CD14-positive monocyte (primary cell): ENCODE results near the gene ESCO1. TPM values are rescaled to one million over a fixed set of nuclear protein-coding genes. Genes with fewer than 3 reads are reported as not detected.

ENCODE experiments used
- DNase-seq, 3 donors: peaks; one replicate each; pipeline ENCODE4 v3.0.0-alpha.2; 2011 to 2022
- H2AFZ ChIP-seq: 2 replicates; pipeline ENCODE4 v1.6.0; 2012; ENCODE audit warnings: mild to moderate bottlenecking, low read depth, low read length, inconsistent platforms; ENCODE audit not compliant: insufficient read depth, poor library complexity, severe bottlenecking
- H3K27ac ChIP-seq, 2 donors: 1 replicate in 1 of 2; 2 replicates in 1 of 2; pipeline ENCODE4 v1.5.1; 2012 to 2013; ENCODE audit warnings: low read length in 2 of 2, control low read depth in 1 of 2, inconsistent platforms in 1 of 2, low read depth in 1 of 2, mild to moderate bottlenecking in 1 of 2
- H3K27me3 ChIP-seq, 2 donors: one replicate each; pipeline versions ENCODE4 v1.6.0 to v1.6.1; 2011 to 2013; ENCODE audit warnings: low read length in 2 of 2; ENCODE audit not compliant: control insufficient read depth in 2 of 2, insufficient read depth in 2 of 2
- H3K36me3 ChIP-seq, 2 donors: replicated peaks in 1 of 2; 1 replicate in 1 of 2; 2 replicates in 1 of 2; pipeline versions ENCODE4 v1.5.1 to v1.6.1; 2012 to 2013; ENCODE audit warnings: low read length in 2 of 2, control low read depth in 1 of 2, inconsistent platforms in 1 of 2, mild to moderate bottlenecking in 1 of 2; ENCODE audit not compliant: insufficient read depth in 2 of 2, control insufficient read depth in 1 of 2
- H3K4me1 ChIP-seq, 2 donors: 1 replicate in 1 of 2; 2 replicates in 1 of 2; pipeline versions ENCODE4 v1.5.1 to v1.6.1; 2012 to 2013; ENCODE audit warnings: low read length in 2 of 2, control low read depth in 1 of 2, inconsistent platforms in 1 of 2, mild to moderate bottlenecking in 1 of 2, moderate library complexity in 1 of 2; ENCODE audit not compliant: insufficient read depth in 2 of 2, control insufficient read depth in 1 of 2
- H3K4me2 ChIP-seq: replicated peaks from 2 replicates; pipeline ENCODE3; 2012; ENCODE audit warnings: low read length, moderate library complexity, mild to moderate bottlenecking; ENCODE audit not compliant: poor library complexity, severe bottlenecking; ENCODE audit errors: extremely low read depth
- H3K4me3 ChIP-seq, 3 experiments: fragments of 200-600 bp in 1 of 3; sonication (generic) in 1 of 3; replicated peaks in 1 of 3; 1 replicate in 2 of 3; 2 replicates in 1 of 3; pipeline ENCODE4 v1.5.1; 2011 to 2013; ENCODE audit warnings: low read length in 3 of 3, mild to moderate bottlenecking in 3 of 3, control low read depth in 2 of 3, low read depth in 2 of 3, inconsistent platforms in 1 of 3, moderate library complexity in 1 of 3
- H3K79me2 ChIP-seq: 2 replicates; pipeline ENCODE4 v1.6.0; 2012; ENCODE audit warnings: mild to moderate bottlenecking, control low read depth, inconsistent platforms, low read length, moderate library complexity; ENCODE audit not compliant: insufficient read depth
- H3K9ac ChIP-seq: 2 replicates; pipeline ENCODE4 v1.6.0; 2017; ENCODE audit warnings: low read length, mild to moderate bottlenecking; ENCODE audit not compliant: insufficient read depth, poor library complexity, severe bottlenecking
- H3K9me3 ChIP-seq, 2 donors: replicated peaks in 1 of 2; 1 replicate in 1 of 2; 2 replicates in 1 of 2; pipeline versions ENCODE4 v1.5.1 to v1.6.1; 2012 to 2013; ENCODE audit warnings: low read length in 2 of 2, control low read depth in 1 of 2; ENCODE audit not compliant: control insufficient read depth in 1 of 2, insufficient read depth in 1 of 2
- H4K20me1 ChIP-seq: 2 replicates; pipeline ENCODE4 v1.6.0; 2012; ENCODE audit warnings: mild to moderate bottlenecking, low read length, control low read depth, moderate library complexity; ENCODE audit not compliant: insufficient read depth
- H3K27ac Mint-ChIP-seq, 7 donors: one replicate each; pipeline ENCODE4 v1.8.0; 2020; ENCODE audit warnings: mild to moderate bottlenecking in 7 of 7, mixed read lengths in 7 of 7, moderate library complexity in 6 of 7, inconsistent platforms in 2 of 7
- H3K27me3 Mint-ChIP-seq, 3 donors: one replicate each; pipeline ENCODE4 v1.8.0; 2021 to 2022; ENCODE audit warnings: low read depth in 3 of 3, mild to moderate bottlenecking in 3 of 3, mixed read lengths in 3 of 3, moderate library complexity in 3 of 3, inconsistent platforms in 1 of 3
- H3K36me3 Mint-ChIP-seq, 2 donors: one replicate each; pipeline ENCODE4 v1.8.0; 2020; ENCODE audit warnings: mixed read lengths in 2 of 2, inconsistent platforms in 1 of 2, mild to moderate bottlenecking in 1 of 2
- H3K4me1 Mint-ChIP-seq: one replicate; pipeline ENCODE4 v1.8.0; 2020; ENCODE audit warnings: mild to moderate bottlenecking, mixed read lengths
- H3K4me3 Mint-ChIP-seq, 2 donors: one replicate each; pipeline ENCODE4 v1.8.0; 2020; ENCODE audit warnings: mild to moderate bottlenecking in 2 of 2, mixed read lengths in 2 of 2, moderate library complexity in 1 of 2
- H3K9me3 Mint-ChIP-seq, 7 donors: one replicate each; pipeline ENCODE4 v1.8.0; 2020 to 2022; ENCODE audit warnings: mixed read lengths in 7 of 7, mild to moderate bottlenecking in 6 of 7, moderate library complexity in 6 of 7, inconsistent platforms in 2 of 7
- WGBS: methylation state at CpG from one replicate; pipeline ENCODE4 v1.1.5; 2013; ENCODE audit warnings: missing lambda C conversion rate; ENCODE audit not compliant: insufficient coverage; 5-methylcytosine and 5-hydroxymethylcytosine counted together
- intact Hi-C, 2 donors: fragments of 100-400 bp; cut with micrococcal nuclease; formaldehyde crosslinking; loops; one replicate each; pipeline versions ENCODE4 v1.15.0 to v1.15.1; 2023
- polyA plus RNA-seq, 3 donors: library from polyadenylated mRNA; depleted of rRNA in 1 of 3; unstranded in 2 of 3; stranded (reverse) in 1 of 3; fragments of 300-500 nt in 2 of 3; fragments of >200 nt in 1 of 3; fragmentation: Illumina TruSeq in 2 of 3; gene quantifications; 1 replicate in 2 of 3; 2 replicates in 1 of 3; pipeline ENCODE4 v1.2.3, GENCODE V29; 2012 to 2021
- TF ChIP-seq, protein P1 (sequence below): fragments of 200-600 bp; IDR thresholded peaks from one replicate; pipeline ENCODE4 v1.8.0; 2022; ENCODE audit warnings: antibody characterized with exemption, mild to moderate bottlenecking

ESCO1 gene
- polyA plus RNA-seq, 3 donors, result 1.3 to 6.1 (median 2.5) TPM

DNA sequence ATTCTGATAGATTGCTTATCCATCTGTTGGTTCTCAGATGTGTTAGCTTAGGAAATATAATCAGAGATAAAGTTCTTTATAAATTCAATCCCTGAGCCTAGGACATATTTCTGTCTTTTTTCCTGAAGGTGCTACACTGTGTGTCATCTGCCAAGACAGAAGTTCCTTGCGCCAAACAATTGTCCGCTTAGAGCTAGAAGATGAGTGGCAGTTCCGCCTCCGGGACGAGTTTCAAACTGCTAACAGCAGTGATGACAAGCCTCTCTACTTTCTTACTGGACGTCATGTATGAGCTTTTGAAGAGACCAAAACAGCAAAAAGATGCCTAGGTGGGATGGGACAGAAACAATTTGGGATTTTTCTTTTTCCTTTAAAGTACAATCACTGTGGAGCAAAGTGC lies 78.0 kb downstream of the ESCO1 start:
- H2AFZ ChIP-seq, result no peak overlapping the region
- no peak for DNase-seq
- no peaks in the 10 kb centered on the region for H3K9me3 ChIP-seq
- no peaks in the 10 kb centered on the region for H3K9me3 Mint-ChIP-seq
- TF ChIP-seq, protein P1, sequence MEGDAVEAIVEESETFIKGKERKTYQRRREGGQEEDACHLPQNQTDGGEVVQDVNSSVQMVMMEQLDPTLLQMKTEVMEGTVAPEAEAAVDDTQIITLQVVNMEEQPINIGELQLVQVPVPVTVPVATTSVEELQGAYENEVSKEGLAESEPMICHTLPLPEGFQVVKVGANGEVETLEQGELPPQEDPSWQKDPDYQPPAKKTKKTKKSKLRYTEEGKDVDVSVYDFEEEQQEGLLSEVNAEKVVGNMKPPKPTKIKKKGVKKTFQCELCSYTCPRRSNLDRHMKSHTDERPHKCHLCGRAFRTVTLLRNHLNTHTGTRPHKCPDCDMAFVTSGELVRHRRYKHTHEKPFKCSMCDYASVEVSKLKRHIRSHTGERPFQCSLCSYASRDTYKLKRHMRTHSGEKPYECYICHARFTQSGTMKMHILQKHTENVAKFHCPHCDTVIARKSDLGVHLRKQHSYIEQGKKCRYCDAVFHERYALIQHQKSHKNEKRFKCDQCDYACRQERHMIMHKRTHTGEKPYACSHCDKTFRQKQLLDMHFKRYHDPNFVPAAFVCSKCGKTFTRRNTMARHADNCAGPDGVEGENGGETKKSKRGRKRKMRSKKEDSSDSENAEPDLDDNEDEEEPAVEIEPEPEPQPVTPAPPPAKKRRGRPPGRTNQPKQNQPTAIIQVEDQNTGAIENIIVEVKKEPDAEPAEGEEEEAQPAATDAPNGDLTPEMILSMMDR, result no peak
- intact Hi-C loops, result no loop called here
- H3K9ac ChIP-seq, result no peak overlapping the region
- H3K4me3 ChIP-seq, result no peak overlapping the region
- H4K20me1 ChIP-seq, result no peaks in the 10 kb centered on the region
- H3K36me3 Mint-ChIP-seq, result peaks cover 42 to 66% of the 10 kb centered on the region in 2 donors
- H3K27me3 Mint-ChIP-seq, result no peaks in the 10 kb centered on the region
- no peak overlapping the region for H3K4me3 Mint-ChIP-seq
- no peak overlapping the region for H3K27ac ChIP-seq
- no peak overlapping the region for H3K4me2 ChIP-seq
- H3K27ac Mint-ChIP-seq, result peak overlapping the region in 1 of 7 donors; percentile 70
- H3K27me3 ChIP-seq, result no peaks in the 10 kb centered on the region
- peaks cover 28 to 50% of the 10 kb centered on the region in 2 donors for H3K36me3 ChIP-seq
- 100% methylated on average over 1 of the region's 6 CpGs for WGBS
- no peaks in the 10 kb centered on the region for H3K4me1 ChIP-seq
- H3K4me1 Mint-ChIP-seq, result no peaks in the 10 kb centered on the region
- no peaks in the 10 kb centered on the region for H3K79me2 ChIP-seq

DNA sequence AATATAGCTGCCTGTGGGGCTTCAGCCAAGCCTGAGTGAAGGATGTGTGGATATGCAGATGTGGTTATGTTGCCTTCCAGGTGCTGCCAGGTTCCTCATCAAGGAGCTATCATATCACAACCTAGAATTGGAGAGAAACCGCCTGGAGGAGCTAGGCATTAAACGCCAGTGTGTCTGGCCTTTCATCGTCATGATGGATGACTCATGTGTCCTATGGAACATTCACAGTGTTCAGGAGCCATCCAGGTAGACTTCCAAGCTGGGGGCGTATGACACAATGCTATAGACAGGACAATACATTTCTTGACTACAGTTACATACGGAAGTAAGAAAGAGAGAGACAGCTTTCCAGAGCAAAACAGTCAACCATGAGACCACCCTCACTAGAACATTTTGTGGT lies 86.8 kb downstream of the ESCO1 start:
- H3K27me3 Mint-ChIP-seq, result no peaks in the 10 kb centered on the region
- Histone ChIP-seq H3K4me1 (no peaks in the 10 kb centered on the region), H3K9me3 (no peaks in the 10 kb centered on the region), H3K36me3 (no peaks in the 10 kb centered on the region), H4K20me1 (no peaks in the 10 kb centered on the region), H3K4me2 (no peak overlapping the region), H3K79me2 (no peaks in the 10 kb centered on the region), H3K27ac (no peak overlapping the region), H3K27me3 (no peaks in the 10 kb centered on the region), H2AFZ (no peak overlapping the region), H3K4me3 (no peak overlapping the region), H3K9ac (no peak overlapping the region)
- intact Hi-C loops, result no loop called here
- H3K36me3 Mint-ChIP-seq, result peaks cover 7 to 11% of the 10 kb centered on the region in 2 donors
- H3K27ac Mint-ChIP-seq, result peak overlapping the region in 1 of 7 donors; percentile 9
- WGBS, result 80% methylated on average over 1 of the region's 5 CpGs
- H3K4me3 Mint-ChIP-seq, result no peak overlapping the region
- H3K9me3 Mint-ChIP-seq, result peaks cover 0 to 2% (median 0%) of the 10 kb centered on the region in 7 donors
- H3K4me1 Mint-ChIP-seq, result no peaks in the 10 kb centered on the region
- DNase-seq, result no peak
- TF ChIP-seq, protein P1, result no peak
